GM19238 (cell line): Measurements from ENCODE around the gene HOXA3.

ENCODE experiments used
- DNase-seq: peaks from one replicate; pipeline ENCODE4 v3.0.0; 2011; ENCODE audit warnings: low spot score; ENCODE audit not compliant: insufficient read length

Gene HOXA3

DNA sequence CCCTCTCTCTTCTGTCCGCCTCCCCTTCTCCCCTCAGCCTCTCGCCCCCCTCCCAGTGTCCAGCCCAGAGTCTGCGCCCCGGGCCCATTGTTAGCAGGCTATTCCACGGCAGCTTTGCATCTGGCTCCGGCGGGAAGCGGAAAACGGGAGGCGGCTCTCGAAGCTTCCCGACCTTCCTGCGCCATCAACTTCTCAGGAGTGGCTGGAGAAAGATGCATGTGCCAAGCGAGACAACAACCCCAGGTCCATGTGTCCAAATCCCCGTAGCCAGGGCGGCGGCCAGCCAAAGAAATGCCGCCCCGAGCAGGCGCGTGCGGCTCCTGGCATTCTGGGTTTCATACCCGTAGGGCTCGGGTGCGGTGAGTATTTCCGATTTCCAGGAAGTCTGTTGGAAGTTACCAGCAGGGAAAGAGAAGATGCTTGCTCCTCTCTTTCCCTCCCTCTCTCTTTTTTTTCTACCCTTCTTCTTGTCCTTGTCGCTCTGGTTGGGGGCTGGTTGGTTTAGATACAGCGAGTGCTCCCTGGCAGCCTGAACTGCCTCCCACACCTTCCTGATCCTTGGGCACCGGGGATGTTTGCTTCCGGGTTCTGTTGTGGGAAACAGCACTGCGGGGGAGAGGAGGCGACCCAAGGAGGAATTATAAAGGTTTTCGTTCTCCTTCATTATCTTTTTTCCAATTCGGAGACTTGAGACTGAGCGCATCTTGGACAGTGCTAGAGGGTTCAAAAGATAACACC, 48.7 kb downstream of the HOXA3 start:
- no peak for DNase-seq

DNA sequence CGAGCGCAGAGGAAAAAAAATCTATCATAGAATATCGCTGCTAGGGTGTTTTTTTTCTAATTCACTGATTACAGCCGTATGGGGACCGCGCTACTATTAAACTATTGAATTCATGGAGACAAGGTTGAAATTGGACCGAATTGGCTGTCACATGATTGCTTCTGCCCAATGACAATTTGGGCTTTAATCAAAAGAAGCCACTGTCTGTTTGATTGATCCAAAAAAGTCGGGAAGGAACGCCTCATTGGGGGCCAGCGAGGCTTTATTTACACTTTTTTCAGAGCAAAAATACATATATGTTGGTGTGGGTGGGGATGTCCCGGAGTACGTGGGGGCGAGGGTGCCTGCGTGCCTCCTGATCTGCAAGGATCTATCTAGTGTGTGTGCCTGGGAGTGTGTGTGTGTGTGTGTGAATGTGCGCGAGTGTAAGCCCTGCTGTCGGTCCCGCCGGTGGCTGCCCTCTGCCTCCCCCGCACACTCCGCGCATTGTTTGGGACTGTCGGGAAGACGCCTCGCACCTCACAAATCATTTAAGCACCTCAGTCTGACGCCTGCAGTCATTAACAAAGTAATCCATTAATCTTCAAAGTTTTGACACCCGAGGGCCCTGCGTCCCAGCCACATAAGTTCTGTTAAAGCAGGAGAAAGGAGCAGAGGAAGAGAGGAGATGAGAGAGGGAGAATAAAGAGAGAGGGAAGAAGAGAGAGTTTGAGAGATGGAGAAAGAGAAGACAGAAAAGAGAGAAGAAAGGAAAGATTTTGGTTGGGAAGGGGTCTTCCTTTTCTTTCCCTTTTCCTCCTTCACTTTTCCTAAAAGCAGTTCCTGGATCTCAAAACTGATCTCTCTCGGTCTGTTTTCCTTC, 49.6 kb downstream of the HOXA3 start, which contains the start of gene HOXA2:
TSS of gene HOXA2 (minus strand) at position 103 of the 862 bp plus-strand sequence. CDS start 183 bp downstream, outside the sequence.
- no peak for DNase-seq

DNA sequence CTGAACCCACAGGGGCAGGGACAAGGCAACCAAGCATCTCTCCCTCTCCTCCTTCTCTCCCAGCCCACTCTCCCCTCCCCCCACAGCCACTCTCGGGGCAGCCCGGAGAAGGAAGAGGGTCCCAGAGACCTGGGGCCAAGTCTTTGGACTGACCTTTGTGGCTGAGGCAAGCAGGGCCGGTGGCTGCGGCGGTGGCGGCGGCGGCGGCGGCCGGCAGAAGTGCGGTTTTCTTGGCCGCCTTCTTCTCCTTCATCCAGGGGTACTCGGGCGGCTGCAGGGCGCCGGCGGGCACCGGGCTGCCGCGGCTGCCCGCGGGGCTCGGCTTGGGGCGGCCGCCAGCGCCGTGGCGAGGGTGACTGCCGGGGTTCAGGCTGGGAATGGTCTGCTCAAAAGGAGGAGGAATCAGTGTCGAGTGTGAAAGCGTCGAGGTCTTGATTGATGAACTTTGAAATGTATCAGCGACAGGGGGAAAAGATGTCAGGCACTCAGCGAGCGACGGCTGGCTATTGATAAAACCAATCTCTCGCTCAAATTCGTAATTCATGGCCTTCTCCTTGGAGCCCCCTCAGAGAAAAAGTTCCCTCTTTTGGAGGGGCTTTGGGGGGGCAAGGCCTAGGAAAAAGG, 50.3 kb downstream of the HOXA3 start:
- DNase-seq: no peak

DNA sequence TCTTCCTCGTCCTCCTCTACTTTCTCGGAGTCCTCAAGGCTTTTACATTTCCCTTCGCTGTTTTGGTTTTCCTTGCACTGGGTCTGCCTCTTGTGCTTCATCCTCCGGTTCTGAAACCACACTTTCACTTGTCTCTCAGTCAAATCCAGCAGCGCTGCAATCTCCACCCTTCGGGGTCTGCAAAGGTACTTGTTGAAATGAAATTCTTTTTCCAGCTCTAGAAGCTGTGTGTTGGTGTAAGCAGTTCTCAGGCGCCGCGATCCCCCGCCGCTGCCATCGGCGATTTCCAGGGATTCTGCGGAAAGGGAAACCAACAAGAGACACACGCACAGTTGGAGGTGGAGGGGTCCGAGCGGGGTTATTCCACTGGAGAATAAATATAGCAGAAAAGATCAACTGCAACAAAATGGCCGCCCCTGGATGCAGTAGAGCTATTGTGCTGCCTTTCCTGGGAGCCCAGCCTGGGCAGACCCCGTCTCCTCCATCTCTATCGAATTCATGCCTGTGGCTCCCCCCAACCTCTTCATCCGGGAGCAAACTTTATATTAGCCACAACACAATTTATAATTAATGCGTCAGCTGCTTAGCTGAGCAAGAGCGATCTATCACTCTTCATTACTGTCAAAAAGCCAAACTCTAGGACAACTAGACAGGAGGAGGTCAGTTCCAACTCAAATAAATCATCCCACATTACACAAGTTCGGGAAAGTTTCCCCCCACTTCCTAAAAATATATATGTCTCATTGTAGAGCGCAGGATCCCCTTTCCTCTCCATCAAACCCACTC, 51.0 kb downstream of the HOXA3 start:
- no peak for DNase-seq

DNA sequence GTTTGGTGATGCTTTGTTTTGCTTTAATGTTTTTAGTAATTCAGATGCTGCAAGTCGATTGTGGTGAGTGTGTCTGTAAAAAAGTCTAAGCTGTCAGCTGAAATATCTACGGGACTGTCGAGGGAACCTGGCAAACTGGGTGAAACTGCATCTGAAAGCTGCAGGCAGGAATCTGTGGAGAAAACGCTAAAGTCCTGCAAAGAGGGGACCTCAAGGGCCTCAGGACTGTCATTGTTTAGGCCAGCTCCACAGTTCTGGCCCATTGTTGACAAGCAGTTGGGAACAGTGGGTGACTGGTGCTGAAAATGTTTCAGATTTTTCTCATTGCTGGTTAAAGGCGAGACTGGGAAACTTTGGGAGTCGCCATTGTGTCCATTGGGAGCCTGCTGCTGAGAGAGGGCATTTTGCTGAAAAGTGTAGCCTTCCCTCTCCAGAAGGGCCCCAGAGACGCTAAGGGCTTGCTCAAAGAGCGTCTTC, 51.7 kb downstream of the HOXA3 start:
- no peak for DNase-seq

DNA sequence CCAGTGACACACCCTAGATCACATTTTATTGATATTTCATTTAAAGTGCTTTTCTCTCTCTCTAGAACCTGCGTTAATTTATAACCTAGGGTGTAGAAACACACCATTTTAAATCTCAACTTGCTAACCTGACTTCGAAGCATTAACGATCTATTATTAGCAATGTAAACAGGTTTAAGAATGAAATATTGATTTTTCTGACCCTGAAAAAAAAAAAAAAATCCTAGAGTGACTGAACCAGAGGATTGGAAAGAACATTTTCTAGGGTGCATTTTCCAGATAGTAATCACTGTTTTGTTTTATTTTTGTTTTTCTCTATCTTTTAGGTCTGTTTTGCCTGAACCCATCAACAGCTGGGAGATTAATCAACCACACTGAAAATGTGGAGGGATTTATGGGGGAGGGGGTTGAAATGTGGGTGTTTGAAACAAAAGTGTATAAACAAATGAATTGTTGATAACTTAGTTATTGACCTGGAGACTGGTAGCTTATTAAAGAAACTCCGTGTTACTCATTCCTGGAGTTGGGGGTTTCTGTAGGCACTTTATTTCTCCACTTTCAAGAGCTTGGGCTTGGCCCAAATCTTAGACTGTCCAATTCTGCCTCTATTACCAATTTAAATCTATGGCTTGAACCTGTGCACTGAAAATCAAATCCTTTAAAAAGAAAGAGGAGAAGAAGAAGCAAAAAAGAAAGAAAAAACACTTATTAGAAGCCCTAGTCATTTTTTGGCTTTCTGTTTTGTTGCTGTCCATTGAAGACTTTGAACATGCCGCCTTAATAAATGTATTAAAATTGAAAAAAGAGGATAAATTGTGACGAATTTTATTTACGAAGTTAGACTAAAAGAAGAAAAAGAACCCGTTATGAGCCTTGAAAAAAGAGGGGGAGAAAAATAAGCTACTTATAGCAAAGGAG, 52.7 kb downstream of the HOXA3 start:
- no peak for DNase-seq

DNA sequence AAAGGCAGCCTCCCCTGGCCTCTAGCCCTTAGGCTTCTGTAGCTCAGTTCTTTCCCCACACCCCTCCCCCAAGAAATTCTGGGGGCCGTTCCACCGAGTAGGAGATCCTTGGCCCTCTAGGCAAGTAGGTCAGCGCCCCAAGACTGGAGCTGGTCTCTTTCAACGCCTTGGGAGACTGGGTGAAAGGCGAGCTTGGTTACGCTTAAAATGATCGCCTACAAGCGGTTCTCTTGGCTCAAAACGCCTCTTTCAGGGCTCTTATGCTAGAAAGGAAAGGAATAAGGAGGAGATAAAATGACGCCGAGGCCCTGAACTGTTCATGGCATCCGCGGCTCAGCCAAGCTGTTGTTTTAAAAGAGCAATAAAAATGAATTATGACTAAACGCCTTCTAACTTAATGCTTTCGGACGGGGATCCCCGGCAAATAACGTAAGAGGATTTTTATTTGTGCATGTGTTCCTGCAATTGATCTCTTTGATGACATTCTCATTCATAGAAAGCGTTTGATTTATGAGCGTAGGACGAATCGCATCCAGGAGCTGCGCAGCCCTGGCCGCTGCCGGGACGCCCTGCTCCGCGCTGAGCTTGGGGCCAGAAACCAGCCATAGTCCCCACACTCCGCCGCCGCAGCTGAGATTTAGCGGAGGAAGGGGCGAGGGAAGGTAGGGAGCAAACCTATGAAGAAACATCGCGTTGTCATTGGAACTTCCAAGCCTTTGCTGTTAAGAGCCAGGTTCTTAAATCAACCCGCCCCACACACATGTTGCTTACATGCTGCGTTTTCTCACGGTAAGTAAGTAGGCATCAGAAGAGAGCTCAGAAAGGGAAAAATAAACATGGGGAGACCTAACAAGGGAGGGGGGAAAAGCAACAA, 53.6 kb downstream of the HOXA3 start:
- no peak for DNase-seq

DNA sequence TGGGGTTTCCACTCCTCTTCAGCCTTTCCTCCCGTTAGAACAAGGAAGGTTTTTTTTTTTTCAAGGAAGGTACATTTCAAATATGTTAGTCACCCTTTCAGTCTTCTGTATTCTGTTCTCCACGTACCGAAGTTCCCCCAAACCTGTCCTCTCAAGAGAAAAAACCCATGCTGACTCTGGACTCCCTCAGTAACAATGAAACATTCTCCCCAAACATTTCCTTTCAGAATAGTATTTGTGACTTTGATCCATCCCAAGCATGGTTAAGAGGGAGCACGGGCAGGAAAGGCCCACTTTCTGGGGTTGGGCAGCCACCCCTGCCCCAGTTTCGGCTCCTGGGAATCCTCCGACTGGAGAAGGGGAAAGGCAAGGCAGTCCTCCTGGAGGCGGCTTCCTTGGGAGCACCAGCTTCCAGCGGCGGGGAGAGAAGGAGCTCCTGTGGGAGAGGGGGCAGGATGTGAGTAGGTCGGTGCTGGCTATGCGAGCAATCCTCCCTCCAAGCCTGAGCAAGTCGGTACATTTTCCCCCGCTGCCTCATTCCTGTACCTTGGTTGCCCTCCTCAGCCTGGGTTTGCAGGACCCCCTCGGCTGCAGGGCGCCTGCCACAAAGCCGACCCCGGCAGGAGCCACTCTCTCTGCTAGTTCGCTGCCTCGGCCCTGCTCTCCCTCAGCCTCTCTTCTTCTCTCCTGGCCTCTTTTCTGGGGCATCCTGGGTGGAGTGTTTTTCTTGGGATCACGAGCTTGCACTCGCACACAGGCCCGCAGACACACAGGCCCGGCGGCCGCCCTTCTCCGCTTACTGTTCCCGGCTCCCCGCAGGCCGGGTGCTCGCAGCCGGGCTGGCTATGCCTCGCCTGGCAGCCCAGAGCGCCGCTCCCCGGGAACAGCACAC, 54.5 kb downstream of the HOXA3 start:
- no peak for DNase-seq

DNA sequence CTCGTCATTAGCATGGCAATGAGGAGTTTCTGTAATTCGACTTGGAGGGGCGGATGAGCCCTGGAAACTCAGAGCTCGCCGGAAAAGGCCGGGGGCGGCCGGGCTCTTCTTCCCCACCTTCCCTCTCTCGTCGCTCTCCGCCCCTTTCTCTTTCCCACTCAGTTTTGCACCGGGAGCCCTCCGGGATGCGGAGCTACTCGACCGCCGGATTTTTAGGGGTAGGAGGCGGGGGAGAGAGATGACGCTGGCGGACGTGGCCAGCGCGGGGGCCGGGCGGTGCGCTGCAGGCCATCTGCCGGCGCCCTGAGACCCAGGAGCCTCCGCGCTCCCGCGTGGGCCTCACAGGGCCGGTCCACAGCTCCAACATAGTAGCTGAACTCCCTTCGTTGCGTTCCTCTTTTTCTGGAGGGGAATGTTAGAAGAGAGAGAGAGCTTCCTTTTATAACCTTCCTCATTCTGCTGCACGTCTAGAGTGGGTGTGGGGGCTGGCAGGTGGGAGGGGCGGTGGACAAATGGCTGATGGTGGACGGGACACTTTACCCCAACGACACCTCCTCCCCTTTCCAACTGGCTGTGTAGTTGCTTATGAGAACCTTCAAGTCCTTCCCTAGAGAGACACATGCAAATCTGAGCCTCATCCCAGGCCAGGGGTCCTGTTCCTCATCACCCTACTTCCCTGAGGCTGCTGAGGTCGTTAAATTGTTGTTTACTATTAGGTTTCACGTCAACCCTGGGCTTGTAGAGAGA, 55.4 kb downstream of the HOXA3 start:
- no peak for DNase-seq

DNA sequence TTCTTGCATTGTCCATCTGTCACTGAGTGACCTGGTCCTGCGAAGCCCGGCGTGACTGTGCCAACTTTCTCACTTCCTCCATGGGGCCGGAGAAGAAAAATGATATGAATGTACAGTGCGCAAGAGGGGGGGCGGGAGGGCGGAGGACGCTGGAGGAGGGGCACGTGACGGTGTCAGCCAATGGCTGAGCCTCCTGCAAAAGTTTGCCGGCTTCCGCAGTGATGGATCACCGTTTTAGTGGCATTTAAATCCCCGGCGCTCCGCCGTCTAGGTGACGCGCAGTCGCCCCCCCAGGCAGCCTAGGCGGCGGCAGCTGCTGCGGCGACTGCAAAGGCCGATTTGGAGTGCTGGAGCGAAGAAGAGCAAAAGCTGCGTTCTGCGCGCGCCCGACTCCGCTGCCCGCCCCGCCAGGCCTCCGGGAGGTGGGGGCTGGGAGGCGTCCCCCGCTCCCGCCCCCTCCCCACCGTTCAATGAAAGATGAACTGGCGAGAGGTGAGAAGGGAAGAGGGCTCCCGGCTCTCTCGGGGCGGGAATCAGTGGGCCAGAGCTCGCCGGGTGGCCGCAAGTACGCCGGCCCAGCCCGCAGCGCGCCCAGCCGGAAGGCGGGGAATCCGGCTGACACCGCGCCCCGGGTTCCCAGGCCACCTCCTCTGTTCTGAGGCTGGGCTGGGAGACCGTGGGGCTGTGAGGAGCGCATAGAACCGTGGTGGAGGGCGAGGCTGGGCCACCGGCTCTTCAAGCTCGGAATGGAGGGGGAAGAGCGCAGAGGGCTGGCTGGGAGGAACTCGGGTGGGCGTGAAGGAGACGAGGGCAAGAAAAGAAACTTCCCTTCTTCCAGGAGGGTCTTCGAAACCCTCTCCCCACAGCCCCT, 56.3 kb downstream of the HOXA3 start, which contains the start of gene HOXA1:
TSS of gene HOXA1 (minus strand) at position 104 of the 871 bp plus-strand sequence. CDS start at position 16, 88 bp downstream.
- peak; percentile 86 for DNase-seq

DNA sequence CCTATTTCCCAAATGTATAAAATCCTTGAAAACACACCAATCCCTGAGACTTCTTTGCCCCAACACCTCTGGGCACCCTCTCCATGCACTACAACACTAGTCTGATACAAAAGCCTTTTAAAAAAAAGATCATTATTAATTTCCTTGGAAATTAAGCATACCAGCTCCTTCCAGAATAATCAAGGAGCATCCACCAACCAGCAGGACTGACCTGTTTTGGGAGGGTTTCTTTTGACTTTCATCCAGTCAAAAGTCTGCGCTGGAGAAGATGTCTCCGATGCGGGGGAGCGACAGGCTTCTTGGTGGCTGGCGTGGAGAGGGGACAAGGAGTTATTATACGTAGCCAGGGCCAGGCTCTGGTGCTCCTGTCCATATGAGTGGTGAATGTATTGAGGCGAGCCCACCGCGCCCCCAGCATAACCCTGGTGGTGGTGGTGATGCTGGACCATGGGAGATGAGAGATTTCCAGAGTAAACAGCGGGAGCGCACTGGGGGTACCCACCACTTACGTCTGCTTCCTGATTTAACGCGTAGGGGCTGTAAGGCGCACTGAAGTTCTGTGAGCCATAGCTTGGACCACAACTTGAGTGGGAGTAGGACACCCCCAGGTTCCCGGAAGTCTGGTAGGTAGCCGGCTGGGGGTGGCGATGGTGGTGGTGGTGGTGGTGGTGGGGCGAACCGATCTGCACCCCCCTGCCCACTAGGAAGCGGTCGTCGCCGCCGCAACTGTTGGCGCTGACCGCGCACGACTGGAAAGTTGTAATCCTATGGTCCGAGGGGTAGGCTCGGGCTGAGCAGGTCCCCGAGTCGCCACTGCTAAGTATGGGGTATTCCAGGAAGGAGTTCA, 57.1 kb downstream of the HOXA3 start:
- DNase-seq: no peak

DNA sequence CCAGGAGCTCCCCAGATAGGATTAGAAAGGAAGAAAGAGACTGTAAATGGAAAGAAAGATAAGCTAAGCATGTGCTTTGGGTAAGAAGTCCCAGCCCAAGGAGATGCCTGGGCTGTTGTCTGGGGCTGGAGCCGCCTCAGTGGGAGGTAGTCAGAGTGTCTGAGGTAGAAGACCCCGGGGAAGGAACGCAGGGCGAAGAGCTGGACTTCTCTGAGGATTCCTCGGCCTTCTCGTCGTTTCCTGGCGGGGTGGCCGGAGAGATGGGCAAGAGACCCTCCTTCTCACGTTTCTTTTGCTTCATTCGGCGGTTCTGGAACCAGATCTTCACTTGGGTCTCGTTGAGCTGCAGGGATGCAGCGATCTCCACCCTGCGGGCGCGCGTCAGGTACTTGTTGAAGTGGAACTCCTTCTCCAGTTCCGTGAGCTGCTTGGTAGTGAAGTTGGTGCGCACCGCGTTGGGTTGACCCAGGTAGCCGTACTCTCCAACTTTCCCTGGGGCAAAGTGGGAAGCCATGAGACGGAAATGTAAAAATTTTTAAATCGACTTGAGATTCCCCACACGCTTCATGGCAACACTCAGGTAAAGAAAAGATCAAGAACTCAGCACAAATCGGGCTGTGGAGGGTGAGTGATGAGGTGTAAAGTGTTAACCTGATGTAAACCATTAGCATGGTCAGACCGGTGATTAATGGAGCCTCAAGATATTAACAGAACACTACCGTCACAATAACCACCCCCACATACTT, 57.9 kb downstream of the HOXA3 start:
- no peak for DNase-seq

DNA sequence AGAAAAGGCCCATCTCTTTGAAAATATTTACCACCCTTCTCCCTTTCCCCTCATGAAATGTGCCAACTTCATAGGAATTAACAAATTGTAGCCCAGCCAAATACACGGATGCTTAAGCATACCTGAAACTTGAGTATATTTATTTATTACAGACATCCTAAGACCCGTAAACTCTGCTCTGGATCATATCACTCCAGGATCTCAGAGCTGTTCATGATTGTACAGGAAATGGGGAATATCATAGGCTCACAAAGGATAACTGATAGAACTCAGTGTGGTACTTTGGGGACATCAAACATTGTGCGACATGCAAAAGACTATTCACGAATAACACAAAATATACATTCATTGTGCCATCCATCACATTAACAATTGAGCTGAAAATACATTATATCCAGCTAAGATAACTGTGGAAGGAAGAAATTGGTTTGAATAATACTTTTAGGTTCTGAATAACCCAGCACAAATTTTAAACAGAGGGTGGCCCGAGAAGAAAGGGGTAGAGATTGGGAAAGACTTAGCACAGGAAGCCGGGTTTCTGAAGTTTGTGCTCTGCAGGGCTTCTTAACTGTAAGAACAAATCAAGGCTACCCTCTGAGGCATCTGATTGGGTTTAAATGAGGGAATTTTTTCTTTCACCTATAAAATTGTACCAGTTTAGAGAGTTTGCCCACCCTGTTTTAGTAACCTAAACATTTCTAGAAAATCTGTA, 59.0 kb downstream of the HOXA3 start:
- DNase-seq: no peak

DNA sequence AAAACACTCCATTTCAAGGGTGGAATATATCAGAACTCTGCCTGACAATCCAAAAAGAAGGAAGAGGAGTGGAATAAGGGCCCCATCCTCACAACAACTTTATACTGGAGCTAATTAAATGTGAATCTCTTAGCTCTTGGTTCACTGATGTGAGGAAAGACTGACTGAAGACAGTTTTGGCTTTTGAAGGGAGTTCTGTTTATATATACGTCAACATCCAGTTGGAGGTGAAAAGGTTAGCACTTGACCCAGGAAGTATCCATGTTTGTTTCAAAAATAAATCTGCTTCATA, 59.6 kb downstream of the HOXA3 start:
- no peak for DNase-seq
